GM18907 (cell line): Measurements from ENCODE around the gene CSRP2.
A peak's percentile ranks its signal among the peaks of the same experiment; 100 is the strongest.

ENCODE experiments used
- ATAC-seq: cut with Tn5 transposase; IDR thresholded peaks from one replicate; pipeline ENCODE4 v1.9.1; 2021; ENCODE audit warnings: mild to moderate bottlenecking, moderate library complexity; ENCODE audit not compliant: unreplicated experiment

The CSRP2 gene

DNA sequence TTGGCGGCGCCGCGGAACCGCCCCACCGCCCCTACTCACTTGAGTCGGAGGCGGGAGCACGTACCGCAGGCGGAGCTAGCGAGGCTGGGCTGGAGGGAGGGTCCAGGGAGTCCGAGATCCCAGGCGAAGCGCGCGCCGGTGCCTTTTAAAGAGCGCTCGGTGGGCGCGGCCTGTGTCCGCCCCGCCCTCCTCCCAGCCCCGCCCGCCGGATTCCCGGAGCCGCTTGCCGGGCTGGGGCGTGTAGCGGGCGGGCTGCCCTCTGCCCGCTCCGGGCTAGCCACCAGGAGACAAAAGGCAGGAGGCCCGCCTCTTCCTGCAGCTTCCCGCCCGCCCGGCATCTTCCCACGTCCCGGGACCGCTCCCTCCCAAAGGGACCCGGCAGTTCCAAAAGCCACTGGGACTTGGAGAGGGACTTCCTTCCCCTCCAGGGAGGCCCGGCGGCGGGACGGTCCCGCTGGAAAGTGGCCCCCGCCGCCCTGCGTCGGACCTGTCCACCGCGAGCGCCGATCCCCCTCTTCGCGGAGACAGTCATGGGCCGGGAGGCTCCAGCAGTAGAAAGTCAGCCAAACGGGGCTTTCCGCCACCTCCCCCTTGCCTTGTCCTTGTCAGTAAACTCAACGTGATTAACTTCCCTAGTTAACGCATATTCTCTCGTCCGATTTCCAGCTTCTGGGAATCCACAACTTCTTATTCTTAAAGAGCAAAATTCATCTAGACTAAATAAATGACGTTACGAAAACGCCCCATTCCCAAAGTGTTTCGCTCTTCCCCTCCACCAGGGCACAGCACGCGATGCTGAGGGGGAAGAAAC lies at the start of gene CSRP2:
CSRP2 (minus strand) TSS at position 121 of the 811 bp plus-strand sequence. CDS start 12,759 bp downstream, outside the sequence.
- peak; percentile 90 for ATAC-seq

DNA sequence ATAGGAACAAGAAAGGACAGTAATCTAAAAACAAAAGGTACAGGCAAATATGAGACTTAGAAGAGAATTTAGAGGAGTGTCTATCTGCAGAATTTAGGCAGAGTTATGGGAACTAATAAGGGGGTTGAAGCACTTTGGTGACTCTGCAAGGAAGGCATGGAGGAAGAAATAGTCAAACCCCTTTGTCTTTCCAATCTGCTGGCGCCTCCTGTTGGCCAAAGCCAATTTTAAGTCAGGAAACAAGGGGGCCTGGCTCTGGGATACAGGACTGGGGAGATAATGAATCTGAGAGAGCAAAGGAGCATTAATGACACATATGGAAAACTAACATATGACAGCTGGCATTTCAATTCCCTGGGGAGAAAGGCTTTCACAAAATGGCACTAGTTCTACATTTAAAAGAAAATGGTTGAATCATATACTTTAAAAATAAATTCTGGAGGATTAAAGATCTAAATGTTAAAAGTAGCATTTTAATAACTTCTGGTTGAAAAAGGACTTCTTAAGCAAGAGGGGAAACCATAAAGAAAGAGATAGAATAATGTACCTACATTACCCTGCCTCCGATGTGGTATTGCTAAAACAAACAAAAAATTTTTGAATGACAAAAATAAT lies 48.5 kb upstream of the CSRP2 start:
- no peak for ATAC-seq

DNA sequence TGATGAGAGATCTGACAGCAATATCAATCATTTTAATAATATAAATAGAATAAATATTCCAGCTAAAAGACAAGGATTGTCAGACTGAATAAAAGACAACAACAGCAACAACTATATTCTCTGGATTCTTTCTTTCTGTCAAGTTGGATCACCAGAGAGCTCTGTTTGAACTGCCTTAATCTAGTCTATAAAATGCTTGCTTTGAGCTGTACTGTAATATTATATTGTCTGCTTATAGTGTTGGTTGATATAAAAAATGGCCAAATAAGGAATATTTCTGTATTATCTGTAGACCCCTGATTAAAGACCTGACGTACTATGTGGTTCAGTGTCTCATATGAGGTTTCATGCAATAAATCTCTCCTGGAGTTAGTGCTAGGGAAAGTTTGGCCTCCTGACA lies 46.3 kb upstream of the CSRP2 start:
- no peak for ATAC-seq

DNA sequence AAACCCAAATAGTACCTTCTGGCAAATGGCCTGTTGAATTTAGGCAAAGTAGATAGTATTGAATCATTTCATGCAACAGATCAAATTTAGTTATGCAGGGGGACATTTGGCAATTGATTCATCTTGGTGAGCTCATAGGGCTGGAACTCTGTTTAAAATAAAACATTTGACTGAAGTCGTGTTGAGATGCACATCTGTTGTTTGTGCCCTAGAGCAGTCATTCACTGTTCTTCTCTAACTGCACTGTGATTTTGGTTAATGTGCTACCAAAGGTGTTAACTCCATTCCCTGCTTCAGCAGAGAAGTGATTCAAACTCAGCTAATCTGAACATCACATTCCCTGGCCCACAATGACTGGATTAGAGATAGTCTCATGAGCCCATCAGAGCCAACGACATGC lies 44.0 kb upstream of the CSRP2 start:
- ATAC-seq = no peak

DNA sequence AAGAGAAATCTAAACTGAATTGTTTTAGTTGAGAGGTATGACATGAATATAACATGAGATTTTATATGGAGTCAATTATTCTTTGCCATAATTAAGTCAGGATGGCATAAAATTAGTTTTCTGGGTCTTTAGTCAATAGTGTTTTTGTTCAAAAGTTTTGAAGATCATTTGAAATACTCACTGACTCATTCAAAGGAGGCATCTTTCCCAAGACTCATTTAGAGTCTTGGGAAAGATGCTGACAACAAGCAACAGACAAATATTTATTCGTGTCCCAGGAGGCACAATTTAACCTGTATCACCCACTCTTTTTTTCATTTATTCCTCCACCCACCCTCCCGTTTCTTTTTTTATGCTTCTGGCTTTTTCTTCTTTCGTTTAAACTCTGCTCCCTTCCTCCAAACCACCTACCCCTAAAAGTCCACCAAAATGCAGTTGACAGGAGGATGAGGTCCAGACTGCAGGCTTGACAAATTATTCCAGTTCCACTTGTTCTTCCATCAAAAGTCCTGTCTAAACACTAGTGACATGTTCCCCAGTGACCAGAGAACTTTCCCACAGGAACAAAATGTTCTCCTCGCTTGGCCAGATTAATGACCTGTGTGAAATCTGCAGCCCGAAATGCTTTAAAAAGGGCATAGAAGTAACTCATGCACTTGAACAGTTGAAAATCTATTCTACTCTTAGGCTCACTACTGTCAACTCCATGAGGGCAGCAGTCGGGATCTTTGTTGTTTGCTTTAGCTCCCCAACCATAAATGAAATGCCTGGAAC lies 43.3 kb upstream of the CSRP2 start:
- no peak for ATAC-seq

DNA sequence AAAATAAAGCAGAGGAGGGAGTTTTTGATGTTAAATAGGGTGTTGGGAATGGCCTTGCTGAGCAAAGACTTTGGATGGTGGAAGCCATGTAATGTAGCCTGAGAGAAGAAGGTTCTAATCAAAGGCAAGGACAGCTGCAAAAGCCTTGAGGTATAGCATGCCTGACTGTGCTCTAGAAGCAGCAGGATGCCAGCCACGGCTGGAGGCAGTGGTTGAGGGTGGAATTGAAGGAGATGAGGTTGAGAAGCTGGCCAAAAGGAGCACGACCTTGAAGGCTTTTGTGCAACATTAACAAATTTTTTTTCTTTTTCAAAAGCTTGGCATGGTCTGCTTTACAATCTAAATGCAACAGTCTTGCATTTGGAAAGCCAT lies 42.3 kb upstream of the CSRP2 start:
- ATAC-seq = no peak

DNA sequence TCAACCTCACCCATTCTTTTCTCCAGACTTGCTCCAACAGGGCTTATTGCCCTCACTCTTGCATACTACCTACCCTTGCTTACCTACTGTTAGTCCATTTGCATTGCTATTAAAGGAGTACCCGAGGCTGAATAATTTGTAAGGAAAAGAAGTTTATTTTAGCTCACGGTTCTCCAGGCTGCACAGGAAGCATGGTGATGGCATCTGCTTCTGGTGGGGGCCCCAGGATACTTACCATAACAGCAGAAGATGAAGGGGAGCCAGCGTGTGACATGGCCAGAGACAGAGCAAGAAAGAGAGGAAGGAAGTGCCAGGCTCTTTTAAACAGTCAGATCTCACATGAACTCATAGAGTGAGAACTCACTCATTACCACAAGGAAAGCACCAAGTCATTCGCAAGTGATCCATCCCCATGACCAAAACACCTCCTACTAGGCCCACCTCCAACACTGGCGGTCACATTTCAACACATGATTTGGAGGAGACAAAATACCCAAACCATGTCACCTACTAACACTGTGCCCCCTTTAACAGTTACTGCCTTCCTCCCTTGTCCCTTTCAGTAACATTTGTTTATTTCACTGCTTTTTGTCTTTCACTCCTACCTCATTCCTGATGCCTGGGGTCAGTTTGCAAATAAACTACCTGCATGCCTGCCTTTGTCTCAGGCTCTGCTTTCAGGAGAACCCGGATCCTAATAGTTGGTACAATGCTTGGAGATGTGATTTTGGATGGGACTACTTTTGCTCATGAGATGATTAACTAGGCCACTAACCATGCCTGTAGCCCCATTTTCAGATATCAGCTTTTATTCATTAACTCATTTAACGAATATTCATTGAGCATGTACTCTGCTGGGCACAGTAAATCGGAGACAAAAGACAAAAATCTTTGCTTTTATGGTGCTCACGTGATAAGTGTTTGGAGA lies 41.6 kb upstream of the CSRP2 start:
- ATAC-seq = peak; percentile 93

DNA sequence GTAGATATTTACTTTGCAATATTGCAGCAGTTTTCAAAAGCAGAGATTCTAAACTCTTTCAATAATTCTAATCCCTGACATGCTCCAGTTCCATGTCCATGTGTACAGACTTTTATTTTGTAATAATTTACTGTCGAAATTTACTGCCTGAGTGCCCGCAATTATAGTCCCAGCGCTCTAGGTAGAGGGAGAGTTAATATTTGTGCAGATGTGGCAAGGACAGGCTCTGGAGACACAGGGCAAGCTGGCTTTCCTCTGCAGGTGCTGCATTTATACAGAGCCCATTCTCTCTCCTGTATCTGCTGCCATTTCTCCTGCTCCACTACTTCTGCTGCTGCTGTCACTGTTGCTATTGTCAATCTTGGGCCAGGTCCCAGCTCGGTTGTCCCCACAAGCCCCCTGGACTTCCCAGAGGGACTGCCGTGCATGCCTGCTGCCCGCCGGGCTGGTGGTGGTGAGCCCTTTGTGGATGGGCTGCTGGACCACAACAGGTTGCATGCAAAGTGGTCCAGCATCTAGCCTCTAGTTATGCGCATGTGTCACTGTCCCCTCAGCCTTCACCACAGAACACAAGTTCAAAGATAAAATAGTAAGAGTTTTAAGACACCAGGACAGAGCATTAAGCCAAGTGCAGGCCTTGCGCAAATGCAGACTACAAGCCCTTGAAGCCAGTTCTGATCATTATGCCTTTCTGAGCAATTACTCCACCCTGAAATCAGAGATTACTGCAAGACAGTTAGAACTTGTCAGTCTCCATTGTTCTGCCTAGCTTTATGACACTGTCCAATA lies 40.8 kb upstream of the CSRP2 start:
- peak; percentile 32 for ATAC-seq

DNA sequence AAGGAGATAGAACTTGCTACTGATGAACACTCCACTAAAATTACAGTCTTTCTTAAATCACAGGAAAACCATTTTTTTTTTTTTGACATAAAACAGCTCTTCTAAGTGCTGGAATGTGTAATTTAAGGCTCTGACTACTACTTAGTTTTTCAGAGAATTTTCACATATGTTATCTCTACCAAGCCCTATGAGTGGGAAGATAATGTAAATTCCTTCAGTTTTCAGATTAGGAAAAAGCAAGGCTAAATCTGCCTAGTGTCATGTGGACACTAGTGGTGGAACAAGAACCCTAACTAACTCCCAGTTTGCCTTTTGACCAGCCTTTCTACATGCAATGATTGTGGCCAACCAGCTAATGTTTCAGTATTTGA lies 37.3 kb upstream of the CSRP2 start:
- ATAC-seq = no peak

DNA sequence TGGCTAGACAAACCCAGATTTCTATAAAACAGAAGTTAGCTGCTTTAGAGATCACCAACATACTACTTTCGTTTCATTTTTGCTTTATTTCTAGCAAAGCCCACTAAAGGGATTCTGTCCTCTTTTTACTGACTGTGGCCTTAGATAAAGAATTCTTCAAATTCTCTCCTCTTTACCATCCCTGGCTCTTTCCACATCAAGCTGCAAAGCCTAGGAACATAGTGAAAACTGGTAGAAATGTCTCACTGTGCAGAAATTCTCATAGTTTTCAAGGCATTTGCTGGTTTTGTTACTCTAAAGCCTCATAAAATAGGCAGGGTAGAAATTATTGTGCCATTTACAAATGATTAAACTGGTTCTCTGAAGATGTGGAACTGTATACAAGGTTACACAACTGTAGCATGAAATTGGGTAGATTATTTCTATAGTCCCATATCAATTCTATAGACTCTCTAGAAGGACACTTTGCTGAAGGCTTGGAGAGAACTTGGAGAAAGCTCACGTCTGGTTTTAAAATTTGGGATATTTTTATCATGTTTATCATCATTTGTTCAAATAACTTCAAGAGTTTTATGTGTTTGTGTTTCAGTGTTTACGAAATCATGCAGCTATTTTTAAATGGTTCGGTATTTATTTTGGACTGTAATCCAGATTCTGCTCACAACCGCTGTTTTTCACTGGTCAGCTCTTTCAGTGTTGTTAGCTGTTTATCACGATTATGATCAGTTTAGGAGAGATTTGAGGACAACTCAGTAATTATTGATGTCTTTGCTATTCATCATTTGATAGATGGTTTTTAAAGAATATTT lies 36.7 kb upstream of the CSRP2 start:
- no peak for ATAC-seq

DNA sequence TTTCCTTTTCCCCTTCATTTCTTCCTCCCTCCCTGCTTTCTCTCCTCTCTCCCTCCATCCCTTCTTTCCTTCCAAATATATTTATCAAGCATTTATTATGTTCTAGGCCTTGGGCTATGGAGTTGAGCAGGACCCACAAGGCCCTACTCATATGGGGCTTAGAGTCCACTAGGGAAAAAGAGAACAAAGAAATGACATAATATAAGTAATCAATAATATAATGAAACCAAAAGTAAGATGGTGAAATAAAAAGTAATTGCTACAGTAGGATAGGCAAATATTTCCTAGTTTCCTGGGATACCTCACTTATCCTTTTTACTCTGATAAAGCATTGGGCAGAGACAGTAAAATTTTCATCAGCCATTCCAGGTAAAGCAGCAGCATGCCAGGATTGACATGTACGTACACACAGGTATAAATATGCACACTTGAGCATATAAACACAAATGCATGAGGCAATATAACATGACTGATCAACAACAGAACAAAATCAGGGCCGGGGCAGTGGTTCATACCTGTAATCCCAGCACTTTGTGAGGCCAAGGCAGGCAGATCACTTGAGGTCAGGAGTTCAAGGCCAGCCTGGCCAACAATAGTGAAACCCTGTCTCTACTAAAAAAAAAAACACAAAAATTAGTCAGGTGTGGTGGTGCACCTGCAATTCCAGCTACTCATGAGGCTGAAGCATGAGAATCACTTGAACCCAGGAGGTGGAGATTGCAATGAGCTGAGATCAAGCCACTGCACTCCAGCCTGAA lies 35.5 kb upstream of the CSRP2 start:
- ATAC-seq = no peak

DNA sequence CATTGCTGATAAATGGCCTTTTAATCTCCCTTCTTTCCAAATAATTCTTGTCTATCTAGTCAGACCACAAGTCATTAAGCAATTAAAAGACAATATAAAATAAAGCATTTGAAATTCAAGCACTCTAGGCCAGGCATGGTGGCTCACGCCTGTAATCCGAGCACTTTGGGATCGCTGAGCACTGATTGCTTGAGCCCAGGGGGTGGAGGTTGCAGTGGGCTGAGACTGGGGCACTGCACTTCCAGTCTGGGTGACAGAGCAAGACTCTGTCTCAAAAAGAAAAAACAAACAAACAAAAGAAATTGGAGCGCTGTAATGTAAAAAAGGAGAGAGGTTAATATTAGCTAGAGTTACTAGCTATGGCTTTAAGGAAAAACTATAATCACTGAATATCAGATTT lies 30.5 kb upstream of the CSRP2 start:
- no peak for ATAC-seq

DNA sequence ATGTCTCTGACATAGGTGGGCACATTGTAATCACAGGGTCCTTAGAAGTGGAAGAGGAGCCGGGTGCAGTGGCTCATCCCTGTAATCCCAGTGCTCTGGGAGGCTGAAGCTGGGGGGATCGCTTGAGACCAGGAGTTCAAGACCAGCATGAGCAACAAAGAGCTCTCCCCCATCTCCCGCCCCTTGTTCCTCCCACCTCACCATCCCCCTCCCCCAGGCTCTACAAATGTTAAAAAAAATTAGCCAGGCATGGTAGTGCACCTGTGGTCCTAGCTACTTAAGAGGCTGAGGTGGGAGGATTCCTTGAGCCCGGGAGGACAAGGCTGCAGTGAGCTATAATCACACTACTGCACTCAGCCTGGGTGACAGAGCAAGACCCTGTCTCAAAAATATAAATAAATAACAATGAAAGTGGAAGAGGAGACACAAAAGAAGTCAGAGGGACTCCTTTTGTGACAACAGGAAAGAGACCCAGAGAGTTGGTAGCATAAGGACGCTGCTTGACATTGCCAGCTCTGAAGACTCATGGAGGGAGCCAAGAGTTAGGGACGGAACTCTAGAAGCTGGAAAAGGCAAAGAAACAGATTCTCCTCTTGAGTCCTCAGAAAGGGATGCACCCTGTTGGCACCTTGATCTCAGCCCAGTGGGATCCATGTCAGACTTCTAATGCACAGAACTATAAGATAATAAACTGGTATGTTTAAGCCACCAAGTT lies 29.6 kb upstream of the CSRP2 start:
- no peak for ATAC-seq

DNA sequence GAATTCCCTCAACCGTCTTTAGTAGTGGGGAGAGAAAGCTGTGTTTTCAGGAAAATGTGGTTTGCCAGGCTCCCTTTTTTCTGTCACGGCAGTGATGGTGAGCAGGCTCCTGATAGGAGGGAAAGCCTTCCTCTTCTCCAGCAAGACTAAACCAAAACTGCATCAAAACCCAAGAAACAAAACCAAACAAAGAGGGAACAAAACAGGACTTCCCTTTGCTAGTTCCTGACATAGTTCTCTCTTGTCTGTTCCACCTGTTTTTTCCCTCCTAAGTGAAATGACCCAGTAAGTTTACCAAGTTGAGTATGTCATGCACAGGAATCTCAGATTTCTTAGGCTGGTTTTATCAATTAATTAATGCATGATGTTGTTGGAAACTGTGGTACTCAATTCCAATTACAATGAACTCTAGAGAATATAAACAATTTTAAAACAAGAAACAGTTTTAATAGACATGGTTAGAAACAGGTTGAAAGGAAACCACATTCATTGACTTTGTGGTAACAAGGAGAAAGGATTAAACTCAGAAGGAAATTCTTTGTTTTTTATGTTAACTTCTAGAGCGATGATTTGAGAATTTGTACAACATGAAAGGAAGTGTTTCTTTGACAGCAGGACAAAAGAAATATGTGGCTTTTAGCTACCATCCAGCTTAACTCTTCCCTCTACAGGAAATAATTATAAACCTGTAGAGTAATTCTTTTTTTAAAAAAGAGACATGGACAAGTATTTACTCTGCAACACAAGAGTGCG lies 23.0 kb upstream of the CSRP2 start:
- ATAC-seq = no peak

DNA sequence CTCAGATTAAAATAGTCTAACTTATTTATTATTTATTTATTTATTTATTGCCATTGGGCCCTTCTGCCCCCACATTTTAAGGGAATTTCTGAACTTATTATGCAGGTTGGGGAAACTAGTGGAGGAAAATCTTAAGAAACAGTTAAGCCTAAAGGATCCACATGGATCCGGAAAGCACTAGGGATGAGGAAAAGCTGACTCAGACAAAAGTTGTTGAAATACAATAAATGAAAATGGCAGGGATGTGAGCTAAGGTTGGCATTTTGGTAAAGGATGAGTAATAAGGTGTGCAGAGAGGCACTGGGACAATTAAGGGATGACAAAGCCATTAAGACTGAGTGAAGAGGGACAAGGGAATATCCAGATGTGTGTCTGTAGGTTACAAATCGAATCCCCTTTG lies 20.7 kb upstream of the CSRP2 start:
- no peak for ATAC-seq

DNA sequence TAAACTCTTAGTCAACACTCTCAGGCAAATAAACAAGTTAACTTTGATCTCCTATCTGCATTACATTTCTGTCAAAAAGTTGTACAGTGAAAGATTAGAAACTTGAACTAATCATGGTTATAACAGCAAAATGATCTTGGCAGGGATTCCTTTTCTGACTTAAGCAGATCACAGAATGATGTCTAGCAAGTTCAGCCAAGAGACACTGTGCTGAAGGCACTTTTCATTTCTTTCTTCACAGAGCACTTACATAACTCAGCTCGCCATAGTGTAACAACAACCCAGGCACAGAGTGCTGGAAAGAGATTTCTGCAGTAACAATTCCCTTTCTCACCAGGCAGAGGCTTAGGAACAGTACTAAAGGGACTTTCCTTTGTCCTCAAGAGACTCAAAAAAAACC lies 19.6 kb upstream of the CSRP2 start:
- no peak for ATAC-seq

DNA sequence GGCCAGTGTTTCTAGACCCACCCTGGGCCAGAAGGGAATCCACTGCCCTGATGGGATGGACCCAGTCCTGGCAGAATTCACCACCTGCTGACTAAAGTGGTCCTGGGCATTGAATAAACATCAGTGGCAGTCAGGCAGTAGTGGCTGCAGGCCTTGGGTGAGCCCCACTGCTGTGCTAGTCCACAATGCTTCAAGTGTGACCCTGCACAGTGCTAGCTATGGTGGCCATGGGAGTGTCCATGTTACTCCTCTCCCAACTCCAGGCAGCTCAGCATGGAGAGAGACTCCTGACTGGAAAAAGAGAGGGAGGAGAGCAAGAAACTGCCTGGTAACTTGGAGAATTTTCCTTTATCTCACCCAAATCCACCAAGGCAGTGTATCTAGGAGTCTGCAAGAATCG lies 17.5 kb upstream of the CSRP2 start:
- ATAC-seq = no peak
